Measurements from ENCODE around the gene LMF1.

LMF1 gene

GRCh38 chr16:908526-909155 is 62.1 kb downstream of the LMF1 start:
- no peak for DNase-seq

- no peak for DNase-seq
Measured at GRCh38 chr16:907842-908241, 62.9 kb downstream of the LMF1 start.

GRCh38 chr16:907361-907760 is 63.4 kb downstream of the LMF1 start:
- no peak for DNase-seq

GRCh38 chr16:906296-906695 is 64.5 kb downstream of the LMF1 start:
- DNase-seq: no peak

GRCh38 chr16:901715-902601 is 68.8 kb downstream of the LMF1 start:
- DNase-seq: no peak

- DNase-seq: no peak
Measured at GRCh38 chr16:901149-901548, 69.6 kb downstream of the LMF1 start.

GRCh38 chr16:900211-900610 is 70.6 kb downstream of the LMF1 start:
- DNase-seq: no peak

GRCh38 chr16:899683-900060 is 71.1 kb downstream of the LMF1 start:
- DNase-seq: no peak

GRCh38 chr16:898761-899682 is 71.8 kb downstream of the LMF1 start:
- DNase-seq: no peak

GRCh38 chr16:898216-898615 is 72.6 kb downstream of the LMF1 start:
- no peak for DNase-seq

GRCh38 chr16:897701-898100 is 73.1 kb downstream of the LMF1 start:
- no peak for DNase-seq

GRCh38 chr16:897200-897543 is 73.6 kb downstream of the LMF1 start:
- no peak for DNase-seq

- no peak for DNase-seq
Measured at GRCh38 chr16:896261-897199, 74.3 kb downstream of the LMF1 start.

- DNase-seq: no peak
Measured at GRCh38 chr16:895371-895770, 75.4 kb downstream of the LMF1 start.

GRCh38 chr16:894841-895240 is 75.9 kb downstream of the LMF1 start:
- DNase-seq: no peak

GRCh38 chr16:894136-894535 is 76.6 kb downstream of the LMF1 start:
- no peak for DNase-seq

GRCh38 chr16:893360-893759 is 77.4 kb downstream of the LMF1 start:
- no peak for DNase-seq

- no peak for DNase-seq
Measured at GRCh38 chr16:892536-893255, 78.1 kb downstream of the LMF1 start.

- no peak for DNase-seq
Measured at GRCh38 chr16:892006-892405, 78.8 kb downstream of the LMF1 start.

- no peak for DNase-seq
Measured at GRCh38 chr16:891353-891740, 79.4 kb downstream of the LMF1 start.

- DNase-seq: no peak
Measured at GRCh38 chr16:890716-891352, 80.0 kb downstream of the LMF1 start.
